NCI-H2107 treated with DMSO at 0.1 percent for 48 hours (cell line): Measurements from ENCODE around the gene PMM1.
"Not testable (repeated sequence)": the region's sequence is repeated elsewhere in the genome, so short reads cannot be mapped to it uniquely, and the experiment has no call there.

ENCODE experiments used
- DNase-seq: peaks from one replicate; lab custom pipeline; 2025; ENCODE audit not compliant: unreplicated experiment; lab: John Stamatoyannopoulos, UW

Gene PMM1

DNA sequence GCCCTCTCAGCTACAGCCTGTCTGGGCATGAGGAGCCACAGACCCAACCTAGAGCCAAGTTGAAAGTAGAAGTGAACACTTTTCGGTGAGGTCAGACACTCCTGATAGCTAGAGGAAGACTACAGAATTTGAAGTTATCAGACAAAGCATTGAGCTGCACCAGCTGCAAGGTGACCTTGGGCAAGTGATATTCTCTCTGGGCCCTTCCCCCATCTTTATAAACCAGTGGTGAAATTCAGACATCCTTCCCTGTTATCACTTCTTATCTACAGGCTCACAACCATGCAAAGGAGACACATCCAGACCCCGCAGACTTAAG lies 8.0 kb upstream of the PMM1 start:
- no peak for DNase-seq

DNA sequence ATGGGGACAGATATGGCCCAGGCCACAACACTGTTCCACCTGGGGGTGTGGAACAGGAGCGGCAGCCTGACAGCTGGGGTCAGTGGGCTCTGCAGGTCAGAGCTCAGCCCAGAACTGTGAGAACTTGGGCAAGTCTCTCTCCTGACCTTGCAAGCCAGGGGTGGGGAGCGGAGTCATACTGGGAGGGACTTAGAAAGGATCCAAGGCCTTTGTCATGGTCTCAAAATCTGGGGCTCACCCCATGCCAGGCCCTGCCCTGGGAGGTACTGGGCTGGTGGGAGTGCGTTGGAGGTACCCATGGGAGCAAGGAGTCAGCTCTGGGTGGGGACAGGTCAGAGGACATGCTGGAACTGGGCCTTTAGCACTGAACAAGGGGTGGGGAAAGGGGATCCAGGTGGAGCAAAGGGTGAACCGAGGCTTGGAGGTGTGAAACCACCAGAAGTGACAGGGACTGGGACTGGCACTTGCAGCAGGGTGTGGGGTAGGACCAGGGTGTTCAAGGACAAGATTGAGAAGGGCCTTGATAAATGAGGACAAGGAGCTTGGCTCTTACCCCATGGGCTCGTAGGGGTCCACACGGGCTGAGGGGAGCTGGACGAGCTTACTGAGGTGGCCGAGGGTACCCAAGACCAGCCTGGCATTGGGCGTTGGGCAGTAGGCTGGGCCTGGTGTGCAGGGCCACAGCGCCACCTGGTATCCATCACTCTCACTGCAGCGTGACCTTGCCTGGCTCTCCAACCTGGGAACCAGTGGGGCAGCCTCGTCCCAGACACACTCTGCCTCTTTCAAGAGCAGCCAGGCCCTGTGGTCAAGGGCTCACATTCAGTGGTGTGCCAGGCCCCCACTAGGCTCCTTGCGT lies 7.4 kb upstream of the PMM1 start:
- no peak for DNase-seq

DNA sequence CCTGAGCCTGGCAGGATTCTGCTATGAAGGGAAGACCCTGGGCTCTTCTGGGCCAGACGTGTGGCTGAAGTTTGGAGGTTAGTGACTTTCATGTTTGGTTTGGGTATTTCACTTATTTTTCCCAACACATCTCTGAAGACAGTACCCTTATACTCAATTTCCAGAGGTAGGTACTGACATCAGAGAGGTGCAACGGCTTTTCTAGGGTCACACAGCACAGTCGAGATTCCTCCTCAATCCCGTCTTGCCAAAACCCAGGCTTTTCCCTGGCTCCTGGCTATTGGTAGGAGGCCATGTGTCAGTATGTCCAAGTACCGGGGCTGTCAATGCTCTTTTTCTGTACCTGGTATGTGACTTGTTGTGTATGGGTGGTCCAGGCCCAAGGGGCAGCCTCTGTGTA lies 6.1 kb upstream of the PMM1 start:
- DNase-seq: no peak

DNA sequence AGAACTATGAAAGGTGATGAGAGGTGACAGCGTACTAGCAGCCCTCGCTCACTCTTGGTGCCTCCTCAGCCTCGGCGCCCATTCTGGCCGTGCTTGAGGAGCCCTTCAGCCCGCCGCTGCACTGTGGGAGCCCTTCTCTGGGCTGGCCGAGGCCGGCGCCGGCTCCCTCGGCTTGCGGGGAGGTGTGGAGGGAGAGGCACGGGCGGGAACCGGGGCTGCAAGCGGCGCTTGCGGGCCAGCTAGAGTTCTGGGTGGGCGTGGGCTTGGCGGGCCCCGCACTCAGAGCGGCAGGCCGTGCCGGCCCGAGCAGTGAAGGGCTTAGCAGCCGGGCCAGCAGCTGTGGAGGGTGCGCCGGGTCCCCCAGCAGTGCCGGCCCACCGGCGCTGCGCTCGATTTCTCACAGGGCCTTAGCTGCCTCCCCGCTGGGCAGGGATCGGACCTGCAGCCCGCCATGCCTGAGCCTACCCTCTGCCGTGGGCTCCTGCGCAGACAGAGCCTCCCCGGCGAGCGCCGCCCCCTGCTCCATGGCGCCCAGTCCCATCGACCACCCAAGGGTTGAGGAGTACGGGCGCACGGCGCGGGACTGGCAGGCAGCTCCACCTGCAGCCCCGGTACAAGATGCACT lies 3.8 kb upstream of the PMM1 start:
- not testable (repeated sequence) for DNase-seq

DNA sequence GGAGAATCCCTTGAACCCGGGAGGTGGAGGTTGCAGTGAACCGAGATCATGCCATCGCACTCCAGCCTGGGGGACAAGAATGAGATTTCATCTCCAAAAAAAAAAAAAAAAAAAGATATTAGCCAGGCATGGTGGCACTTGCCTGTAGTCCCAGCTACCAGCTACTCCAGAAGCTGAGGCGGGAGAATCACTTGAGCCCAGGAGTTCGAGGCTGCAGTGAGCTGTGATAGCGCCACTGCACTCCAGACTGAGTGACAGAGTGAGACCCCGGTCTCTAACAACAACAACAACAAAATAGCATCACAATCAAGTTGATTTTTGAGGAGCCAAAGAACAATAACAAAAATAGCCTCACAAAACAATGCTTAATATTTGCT lies 2.3 kb downstream of the PMM1 start:
- no peak for DNase-seq

DNA sequence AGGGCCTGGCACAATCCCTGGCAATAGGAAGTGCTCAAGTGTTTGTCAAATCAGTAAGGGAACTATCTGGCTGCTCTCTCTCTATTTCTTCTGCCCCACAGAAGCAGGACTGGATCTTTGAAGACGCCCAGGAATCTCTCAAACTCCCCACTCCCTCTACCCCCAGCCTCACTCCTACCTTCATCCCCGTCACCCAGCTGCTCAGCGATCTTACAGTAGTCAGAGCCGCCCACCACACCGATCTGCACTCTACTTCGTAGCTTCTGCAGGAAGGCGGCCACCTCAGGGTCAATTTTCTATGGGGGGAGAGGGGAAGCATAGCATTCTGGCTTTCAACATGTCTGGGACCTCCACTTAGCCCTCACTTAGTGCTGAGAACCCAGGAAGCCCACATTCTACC lies 3.7 kb downstream of the PMM1 start:
- no peak for DNase-seq

DNA sequence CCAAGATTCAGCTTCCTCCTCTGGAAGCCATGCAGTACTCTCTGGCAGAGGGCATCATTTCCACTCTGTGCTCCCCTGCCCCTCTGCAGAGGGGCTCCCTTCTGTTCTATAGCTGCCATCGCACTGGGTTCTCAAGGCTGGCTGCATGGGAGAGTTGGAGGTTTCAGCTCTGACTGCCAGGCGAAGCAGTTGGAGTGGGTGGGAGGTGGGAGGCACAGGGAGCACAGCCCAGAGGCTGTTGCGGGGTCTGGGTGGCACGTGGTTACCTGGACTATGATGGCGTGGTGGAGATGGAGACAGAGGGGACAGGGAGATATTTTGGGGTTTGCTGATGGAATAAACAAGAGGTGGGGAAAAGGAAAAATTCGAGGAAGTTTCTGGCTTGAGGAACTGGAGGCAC lies 4.8 kb downstream of the PMM1 start:
- no peak for DNase-seq

DNA sequence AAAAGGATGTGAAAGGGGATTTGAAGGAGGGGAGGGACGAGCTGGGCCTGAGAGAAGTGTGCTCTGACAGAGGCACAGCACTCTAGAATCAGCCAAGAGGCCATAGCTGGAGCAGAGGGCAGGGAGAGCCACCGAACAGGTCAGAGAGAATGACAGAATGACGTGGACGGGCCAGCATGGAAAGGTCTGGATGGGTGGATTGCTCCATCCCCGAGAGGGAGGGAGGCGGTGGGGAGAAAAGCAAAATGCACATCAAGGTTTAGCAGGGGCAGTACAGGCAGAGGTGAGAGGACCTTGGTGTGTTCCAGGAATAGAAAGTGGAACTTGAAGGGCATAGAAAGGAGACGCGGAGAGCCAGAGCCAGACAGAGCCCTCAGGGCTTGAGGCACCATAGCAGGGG lies 6.9 kb downstream of the PMM1 start:
- no peak for DNase-seq

DNA sequence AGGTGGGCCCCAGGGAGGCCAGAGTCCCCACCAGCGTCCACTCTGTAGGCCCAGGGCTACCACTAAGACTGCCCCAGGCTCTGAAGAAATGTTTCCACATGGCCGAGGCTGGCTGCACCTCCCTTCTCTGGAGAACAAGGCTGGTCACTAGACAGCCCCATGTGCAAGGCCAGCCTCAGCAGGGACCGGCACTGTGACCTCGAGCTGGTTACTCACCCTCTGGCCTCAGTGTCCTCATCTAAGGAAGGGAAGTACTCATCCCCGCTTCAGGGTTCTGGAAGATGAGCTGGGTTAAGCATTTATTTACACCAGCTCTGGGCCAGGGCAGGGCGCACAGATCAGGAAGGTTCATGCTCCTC lies 9.7 kb downstream of the PMM1 start:
- DNase-seq: no peak

DNA sequence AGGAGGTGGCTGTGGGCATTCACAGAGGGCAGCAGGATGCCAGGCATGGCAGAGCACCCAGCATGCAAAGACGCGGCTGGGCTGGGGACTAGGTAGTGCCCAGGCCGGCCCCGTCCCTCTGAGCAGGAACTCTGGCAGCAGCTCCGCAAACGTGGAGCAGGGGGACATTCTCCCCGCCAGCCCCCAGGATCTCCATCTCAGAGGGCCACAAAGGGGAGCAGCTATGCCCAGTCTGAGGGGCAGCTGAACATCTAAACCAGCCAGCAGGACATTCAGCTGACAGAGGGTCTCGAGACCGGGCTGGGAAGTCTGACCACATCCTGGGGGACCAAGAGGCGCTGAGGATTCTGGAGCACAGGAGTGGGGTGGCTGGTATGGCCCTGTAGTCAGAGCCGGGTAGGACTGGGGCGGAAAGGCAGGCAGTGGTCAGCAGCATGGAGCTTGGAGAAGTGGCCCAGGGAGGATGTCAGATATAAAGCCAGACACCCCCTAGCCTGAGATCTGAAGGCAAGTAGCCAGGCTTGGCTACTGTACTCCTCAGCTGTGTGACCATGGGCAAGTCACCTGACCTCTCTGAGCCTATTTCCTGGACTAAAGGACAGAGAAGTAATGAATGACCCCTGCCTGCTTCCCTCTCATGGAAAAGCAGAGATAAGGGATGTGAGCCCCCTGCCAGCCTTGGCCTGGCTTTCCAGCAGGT lies 10.2 kb downstream of the PMM1 start:
- no peak for DNase-seq

DNA sequence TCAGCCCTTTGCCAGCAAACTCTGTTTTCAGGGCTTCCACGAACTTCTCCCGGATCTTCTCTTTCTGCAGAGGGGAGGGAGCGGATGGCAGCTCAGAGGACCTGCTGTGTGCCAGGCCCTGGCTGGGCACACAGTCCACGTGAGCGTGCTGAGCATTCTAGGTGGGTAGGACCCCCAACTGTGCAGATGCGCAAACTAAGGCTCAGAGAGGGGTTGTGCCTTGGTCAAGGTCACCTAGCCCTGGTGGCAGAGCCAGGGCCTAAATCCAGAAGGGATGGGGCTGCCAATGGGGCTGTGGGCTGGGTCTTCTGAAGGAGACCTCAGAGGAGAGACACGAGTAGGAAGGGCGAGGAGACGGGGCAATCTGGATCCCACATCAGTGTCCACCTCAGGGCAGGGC lies 10.8 kb downstream of the PMM1 start:
- no peak for DNase-seq

DNA sequence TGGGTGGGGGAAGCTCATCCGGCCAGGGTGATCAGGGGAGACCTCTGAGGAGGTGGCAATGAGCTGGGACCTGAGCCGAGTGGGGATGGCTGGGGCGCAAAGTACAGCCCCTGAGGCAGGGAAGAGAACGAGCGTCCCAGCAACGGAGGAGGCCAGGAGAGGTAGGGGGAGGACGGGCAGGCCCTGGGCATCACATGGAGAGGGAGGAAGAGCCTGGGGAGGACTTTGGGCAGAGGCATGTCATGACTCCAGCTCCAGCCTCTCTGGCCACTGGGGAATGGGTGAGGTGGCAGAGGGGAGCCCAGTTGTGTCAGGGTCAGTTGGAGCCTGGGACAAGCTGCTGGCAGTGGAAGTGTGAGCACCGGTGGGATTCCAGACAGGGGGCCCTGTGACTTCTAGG lies 11.5 kb downstream of the PMM1 start:
- DNase-seq: no peak

DNA sequence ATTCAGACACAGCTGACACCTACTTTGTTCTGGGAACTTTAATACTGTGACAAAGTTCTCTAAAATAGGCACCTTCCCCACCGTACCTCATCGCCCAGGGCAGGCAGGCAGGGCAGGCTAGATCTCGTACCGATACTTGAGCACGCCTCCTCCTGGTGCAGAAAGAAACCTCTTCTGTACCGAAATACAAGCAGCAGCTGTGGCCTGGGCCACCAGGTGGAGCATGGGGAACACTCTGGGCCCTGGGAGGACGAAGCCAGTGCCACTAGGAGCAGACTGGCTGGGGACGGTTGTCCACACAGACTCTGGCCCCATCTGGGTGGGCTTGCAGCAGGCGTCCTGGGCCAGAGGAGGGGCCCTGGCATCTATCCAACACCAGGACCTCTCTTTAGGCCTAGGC lies 12.8 kb downstream of the PMM1 start:
- no peak for DNase-seq

DNA sequence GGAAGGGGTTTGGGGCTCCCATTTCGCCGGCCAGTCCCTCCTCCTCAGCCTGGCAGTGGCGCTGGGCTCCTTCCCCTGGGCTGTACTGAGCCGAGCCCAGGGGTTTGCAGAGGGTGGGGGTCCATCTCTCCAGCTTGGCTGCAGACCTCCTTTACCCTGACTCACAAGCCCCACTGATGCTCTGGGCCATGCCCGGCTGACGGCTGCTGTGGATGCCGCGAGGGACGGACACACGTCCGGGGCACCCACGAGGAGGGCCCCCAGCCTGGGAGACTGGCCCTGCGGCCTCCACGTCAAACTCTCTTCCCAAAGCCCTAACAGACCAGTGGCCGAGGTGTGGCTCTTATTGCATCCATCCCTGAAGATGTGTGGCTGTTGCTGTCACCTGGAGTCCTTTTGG lies 14.1 kb downstream of the PMM1 start:
- no peak for DNase-seq

DNA sequence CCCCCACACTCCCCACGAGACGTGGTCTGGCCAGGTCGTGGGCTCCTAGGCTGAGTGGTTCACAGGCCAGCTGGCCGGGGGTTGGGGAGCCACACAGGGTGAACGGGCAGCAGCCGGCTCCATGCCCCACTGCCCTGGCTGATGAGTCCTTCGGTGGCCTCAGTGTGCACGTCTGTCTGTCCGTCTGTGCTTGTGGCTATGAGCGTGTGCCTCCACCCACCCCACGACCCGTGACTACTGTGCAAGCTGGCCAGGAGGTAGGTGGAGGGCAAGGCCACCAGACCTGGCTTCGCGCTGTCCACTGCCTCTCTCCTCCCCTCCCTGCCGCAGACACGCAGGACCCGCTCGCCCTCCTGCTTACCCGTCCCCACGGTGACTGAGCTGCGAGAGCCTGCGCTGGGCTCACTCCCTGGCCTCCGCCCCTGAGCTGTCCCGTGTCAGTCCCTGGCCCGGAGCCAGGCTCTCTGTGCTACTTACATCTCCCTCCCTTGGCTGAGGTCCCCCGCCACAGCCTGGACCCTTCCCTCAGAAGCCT lies 14.7 kb downstream of the PMM1 start:
- DNase-seq: no peak

DNA sequence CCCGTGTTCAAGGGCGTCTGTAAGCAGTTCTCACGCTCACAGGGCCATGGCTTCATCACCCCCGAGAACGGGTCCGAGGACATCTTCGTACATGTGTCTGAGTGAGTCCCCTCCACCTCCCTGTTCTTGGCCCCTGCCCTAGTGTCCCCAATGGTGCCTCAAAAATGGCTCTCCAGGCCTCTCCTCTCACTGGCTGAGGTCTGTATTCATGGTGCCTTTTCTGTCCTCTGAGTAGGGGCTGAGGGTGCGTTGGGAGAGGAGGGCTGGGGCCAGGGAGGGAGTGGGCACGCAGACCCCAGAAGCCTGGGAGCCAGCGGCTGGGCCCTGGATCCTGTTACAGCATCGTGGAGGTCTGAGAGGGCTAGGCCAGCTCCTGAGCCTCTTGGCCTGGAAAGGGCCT lies 16.0 kb downstream of the PMM1 start:
- no peak for DNase-seq

DNA sequence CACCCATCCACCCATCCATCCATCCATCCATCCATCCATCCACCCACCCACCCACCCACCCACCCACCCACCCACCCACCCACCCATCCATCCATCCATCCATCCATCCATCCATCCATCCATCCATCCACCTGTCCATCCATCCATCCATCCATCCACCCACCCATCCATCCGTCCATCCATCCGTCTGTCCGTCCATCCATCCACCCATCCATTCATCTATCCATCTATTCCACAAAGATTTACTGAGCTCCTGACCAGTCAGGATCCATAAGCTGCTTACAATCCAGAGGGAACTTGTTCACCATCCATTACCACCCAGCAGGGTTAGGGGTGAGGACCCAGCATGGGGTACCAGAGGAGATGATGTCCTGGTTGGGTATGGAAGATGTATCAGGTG lies 17.3 kb downstream of the PMM1 start:
- not testable (repeated sequence) for DNase-seq

DNA sequence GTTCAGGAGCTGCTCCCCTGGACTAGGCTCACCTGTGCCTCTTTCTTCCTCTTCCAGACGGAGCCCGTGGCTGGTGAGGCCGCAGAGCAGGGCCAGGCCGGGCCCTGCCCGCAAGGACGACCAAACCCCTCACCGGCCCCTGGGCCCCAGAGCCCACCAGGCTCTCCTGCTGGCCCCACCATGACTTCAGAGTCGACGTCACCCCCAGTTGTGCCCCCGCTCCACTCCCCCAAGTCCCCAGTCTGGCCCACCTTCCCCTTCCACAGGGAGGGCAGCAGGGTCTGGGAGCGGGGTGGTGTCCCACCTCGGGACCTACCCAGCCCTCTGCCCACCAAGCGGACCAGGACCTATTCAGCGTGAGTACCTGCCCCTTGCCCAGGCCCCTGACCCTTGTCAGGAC lies 17.9 kb downstream of the PMM1 start:
- no peak for DNase-seq

DNA sequence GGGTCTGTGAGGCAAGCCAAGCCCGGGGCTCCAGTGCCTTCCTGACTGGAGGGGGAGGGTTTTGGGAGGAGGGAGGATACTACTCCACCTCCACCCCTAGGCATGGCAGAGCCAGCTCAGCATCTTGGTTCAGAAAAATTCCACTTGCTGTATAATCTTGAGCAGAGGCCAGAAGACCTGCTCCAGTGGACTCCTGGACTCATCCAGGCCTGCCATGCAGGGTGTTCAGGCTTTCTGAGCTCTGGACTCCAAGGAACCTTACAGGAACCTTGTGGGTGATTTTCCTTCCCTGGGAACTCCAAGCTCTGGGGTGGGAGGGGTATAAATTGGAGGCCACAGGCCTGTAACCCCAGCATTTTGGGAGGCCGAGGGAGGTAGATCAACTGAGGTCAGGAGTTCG lies 19.4 kb downstream of the PMM1 start:
- DNase-seq: no peak

DNA sequence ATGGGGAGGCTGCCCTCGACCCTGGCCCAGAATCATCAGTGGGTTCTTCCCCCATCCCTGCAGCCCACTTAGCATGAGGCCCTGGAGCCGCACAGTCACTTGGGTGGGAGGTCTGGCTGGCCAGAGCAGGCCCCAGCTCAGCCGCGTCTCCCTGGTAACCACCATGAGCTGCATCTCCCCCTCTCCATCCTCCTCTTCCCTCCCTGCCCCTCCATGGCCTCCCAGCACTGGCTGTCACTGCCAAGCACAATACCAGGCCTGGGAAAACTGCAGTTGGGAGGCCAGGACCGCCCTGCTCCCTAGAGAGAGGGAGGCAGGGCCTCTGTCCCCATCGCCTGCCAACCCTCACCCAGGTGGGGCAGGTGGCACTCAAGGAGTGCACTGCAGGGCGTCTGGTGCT lies 20.8 kb downstream of the PMM1 start:
- DNase-seq: no peak

DNA sequence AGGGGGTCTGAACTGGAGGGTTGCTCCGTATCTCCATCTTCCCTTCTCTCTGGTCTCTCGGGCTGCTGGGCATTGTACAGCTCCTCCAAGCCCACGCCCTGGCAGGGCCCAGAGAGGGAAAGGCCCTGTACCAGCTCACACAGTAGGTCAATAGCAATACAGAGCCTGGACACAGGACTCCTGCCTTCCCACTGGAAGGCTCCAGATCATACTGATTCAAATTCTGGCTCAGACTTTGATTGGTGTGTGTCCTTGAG lies 22.2 kb downstream of the PMM1 start:
- no peak for DNase-seq

DNA sequence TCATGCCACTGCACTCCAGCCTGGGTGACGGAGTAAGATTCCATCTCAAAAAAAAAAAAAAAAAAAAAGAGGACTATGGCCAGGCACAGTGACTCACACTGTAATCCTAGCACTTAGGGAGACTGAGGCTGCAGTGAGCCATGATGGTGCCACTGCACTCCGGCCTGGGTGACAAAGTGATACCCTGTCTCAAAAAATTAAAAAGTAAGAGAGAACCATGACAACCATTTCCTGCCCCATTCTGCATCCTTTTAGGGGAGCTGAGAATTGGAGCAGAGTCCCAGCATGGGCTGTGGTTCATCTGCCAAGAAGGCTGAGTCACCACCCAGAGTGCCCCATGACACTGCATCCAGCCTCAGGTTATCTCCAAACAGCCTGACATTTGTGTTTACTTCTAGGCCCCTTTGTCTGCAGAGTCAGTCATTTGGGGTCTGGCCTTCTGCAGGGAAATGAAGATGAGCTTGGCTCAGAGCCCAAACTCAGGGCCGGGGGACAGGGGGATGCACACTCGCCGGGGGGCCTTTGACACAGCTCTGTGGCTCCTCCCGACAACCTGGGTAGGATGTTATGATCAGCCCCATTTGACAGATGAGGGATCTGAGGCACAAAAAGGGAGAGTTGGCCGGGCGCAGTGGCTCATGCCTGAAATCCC lies 24.1 kb downstream of the PMM1 start:
- DNase-seq: no peak
